IPS-20b (cell line): ENCODE data around the gene CACNA1D.

Experiments
- H3K27ac ChIP-seq: one replicate; pipeline ENCODE4 v1.5.1; 2013; ENCODE audit warnings: low read length
- H3K27me3 ChIP-seq: 2 replicates; pipeline ENCODE4 v1.6.1; 2013; ENCODE audit warnings: mild to moderate bottlenecking, low read length, inconsistent platforms; ENCODE audit not compliant: insufficient read depth
- H3K36me3 ChIP-seq: 2 replicates; pipeline ENCODE4 v1.6.1; 2013; ENCODE audit warnings: low read depth, mild to moderate bottlenecking, inconsistent platforms, low read length, moderate library complexity; ENCODE audit not compliant: insufficient read depth
- H3K4me1 ChIP-seq: 2 replicates; pipeline ENCODE4 v1.6.1; 2013; ENCODE audit warnings: mild to moderate bottlenecking, control low read depth, inconsistent platforms, low read length, moderate library complexity; ENCODE audit not compliant: insufficient read depth
- H3K4me3 ChIP-seq: 2 replicates; pipeline ENCODE4 v1.5.1; 2013; ENCODE audit warnings: mild to moderate bottlenecking, low read length, inconsistent platforms
- H3K9ac ChIP-seq: 2 replicates; pipeline ENCODE4 v1.6.1; 2013; ENCODE audit warnings: low read depth, mild to moderate bottlenecking, inconsistent platforms, low read length, moderate library complexity
- H3K9me3 ChIP-seq: 2 replicates; pipeline ENCODE4 v1.6.1; 2013; ENCODE audit warnings: mild to moderate bottlenecking, low read depth, low read length, inconsistent platforms; ENCODE audit not compliant: insufficient read depth

Gene CACNA1D

GRCh38 chr3:53809764-53810400, 315.5 kb downstream of the CACNA1D start:
- H3K9ac ChIP-seq: no peak overlapping the region
- no peaks in the 10 kb centered on the region for H3K27me3 ChIP-seq
- no peak overlapping the region for H3K4me3 ChIP-seq
- no peaks in the 10 kb centered on the region for H3K36me3 ChIP-seq
- H3K27ac ChIP-seq: no peak overlapping the region
- H3K4me1 ChIP-seq: peaks cover 8% of the 10 kb centered on the region
- no peaks in the 10 kb centered on the region for H3K9me3 ChIP-seq

GRCh38 chr3:53811143-53811927, 316.9 kb downstream of the CACNA1D start:
- no peak overlapping the region for H3K9ac ChIP-seq
- H3K4me1 ChIP-seq: peaks cover 3% of the 10 kb centered on the region; the same call in 1 of the 2 replicates
- no peak overlapping the region for H3K27ac ChIP-seq
- no peaks in the 10 kb centered on the region for H3K9me3 ChIP-seq
- no peaks in the 10 kb centered on the region for H3K27me3 ChIP-seq
- H3K4me3 ChIP-seq: no peak overlapping the region
- 0 out of 2 replicates have a peak, but pooled peaks cover 6% of the 10 kb centered on the region for H3K36me3 ChIP-seq

GRCh38 chr3:53812434-53812833, 318.0 kb downstream of the CACNA1D start:
- H3K4me3 ChIP-seq: no peak overlapping the region
- no peaks in the 10 kb centered on the region for H3K27me3 ChIP-seq
- H3K4me1 ChIP-seq: peaks cover 3% of the 10 kb centered on the region; the same call in 1 of the 2 replicates
- H3K36me3 ChIP-seq: peaks cover 12% of the 10 kb centered on the region; the same call in 1 of the 2 replicates
- H3K27ac ChIP-seq: no peak overlapping the region
- H3K9ac ChIP-seq: no peak overlapping the region
- H3K9me3 ChIP-seq: no peaks in the 10 kb centered on the region

GRCh38 chr3:53813229-53813628, 318.8 kb downstream of the CACNA1D start:
- no peak overlapping the region for H3K9ac ChIP-seq
- H3K27ac ChIP-seq: no peak overlapping the region
- H3K4me3 ChIP-seq: no peak overlapping the region
- no peaks in the 10 kb centered on the region for H3K27me3 ChIP-seq
- H3K36me3 ChIP-seq: peaks cover 15% of the 10 kb centered on the region; the same call in 1 of the 2 replicates
- H3K4me1 ChIP-seq: peaks cover 3% of the 10 kb centered on the region; the same call in 1 of the 2 replicates
- H3K9me3 ChIP-seq: no peaks in the 10 kb centered on the region

- no peaks in the 10 kb centered on the region for H3K27me3 ChIP-seq
- H3K9ac ChIP-seq: no peak overlapping the region
- no peak overlapping the region for H3K4me3 ChIP-seq
- no peak overlapping the region for H3K27ac ChIP-seq
- H3K9me3 ChIP-seq: no peaks in the 10 kb centered on the region
- H3K4me1 ChIP-seq: peaks cover 3% of the 10 kb centered on the region; the same call in 1 of the 2 replicates
- H3K36me3 ChIP-seq: peaks cover 21% of the 10 kb centered on the region; the same call in 1 of the 2 replicates
Observed at GRCh38 chr3:53813876-53814275, 319.5 kb downstream of the CACNA1D start.

GRCh38 chr3:53815067-53815466, 320.7 kb downstream of the CACNA1D start:
- Histone ChIP-seq H3K9me3 (no peaks in the 10 kb centered on the region), H3K27me3 (no peaks in the 10 kb centered on the region), H3K27ac (no peak overlapping the region), H3K9ac (no peak overlapping the region), H3K36me3 (peaks cover 27% of the 10 kb centered on the region; the same call in 1 of the 2 replicates), H3K4me3 (no peak overlapping the region), H3K4me1 (peaks cover 3% of the 10 kb centered on the region; the same call in 1 of the 2 replicates)

- Histone ChIP-seq H3K27ac (no peak overlapping the region), H3K4me1 (peaks cover 3% of the 10 kb centered on the region; the same call in 1 of the 2 replicates), H3K4me3 (no peak overlapping the region), H3K27me3 (no peaks in the 10 kb centered on the region), H3K9ac (no peak overlapping the region), H3K36me3 (peaks cover 33% of the 10 kb centered on the region; the same call in 1 of the 2 replicates), H3K9me3 (no peaks in the 10 kb centered on the region)
Observed at GRCh38 chr3:53815651-53816050, 321.2 kb downstream of the CACNA1D start.

GRCh38 chr3:53816425-53816824, 322.0 kb downstream of the CACNA1D start:
- Histone ChIP-seq H3K27ac (no peak overlapping the region), H3K9me3 (no peaks in the 10 kb centered on the region), H3K4me1 (peaks cover 3% of the 10 kb centered on the region; the same call in 1 of the 2 replicates), H3K36me3 (peaks cover 36% of the 10 kb centered on the region; the same call in 1 of the 2 replicates), H3K9ac (no peak overlapping the region), H3K4me3 (no peak overlapping the region), H3K27me3 (no peaks in the 10 kb centered on the region)

GRCh38 chr3:53817211-53817610, 322.8 kb downstream of the CACNA1D start:
- H3K27me3 ChIP-seq: no peaks in the 10 kb centered on the region
- peaks cover 3% of the 10 kb centered on the region; the same call in 1 of the 2 replicates for H3K4me1 ChIP-seq
- H3K27ac ChIP-seq: no peak overlapping the region
- H3K9ac ChIP-seq: no peak overlapping the region
- no peak overlapping the region for H3K4me3 ChIP-seq
- H3K9me3 ChIP-seq: no peaks in the 10 kb centered on the region
- H3K36me3 ChIP-seq: peaks cover 36% of the 10 kb centered on the region; the same call in 1 of the 2 replicates

GRCh38 chr3:53817809-53818208, 323.4 kb downstream of the CACNA1D start:
- H3K9me3 ChIP-seq: no peaks in the 10 kb centered on the region

GRCh38 chr3:53818221-53819162, 324.1 kb downstream of the CACNA1D start:
- Histone ChIP-seq H3K4me1 (no peaks in the 10 kb centered on the region), H3K9ac (no peak overlapping the region), H3K27ac (no peak overlapping the region), H3K4me3 (no peak overlapping the region), H3K27me3 (no peaks in the 10 kb centered on the region), H3K9me3 (no peaks in the 10 kb centered on the region), H3K36me3 (peaks cover 36% of the 10 kb centered on the region; the same call in 1 of the 2 replicates)

More at GRCh38 chr3:53817809-53818208, 323.4 kb downstream of the CACNA1D start:
- Histone ChIP-seq H3K9ac (no peak overlapping the region), H3K4me1 (no peaks in the 10 kb centered on the region; the same call in 1 of the 2 replicates), H3K36me3 (peaks cover 36% of the 10 kb centered on the region; the same call in 1 of the 2 replicates), H3K27ac (no peak overlapping the region), H3K27me3 (no peaks in the 10 kb centered on the region), H3K4me3 (no peak overlapping the region)
